Liver (tissue), 9 donors: ENCODE data around the gene SEMA3E. TPM values are rescaled to one million over a fixed set of nuclear protein-coding genes. Genes with fewer than 3 reads are reported as not detected.

Source experiments
- DNase-seq: peaks from one replicate; pipeline ENCODE4 v3.0.0-alpha.2; 2017; ENCODE audit warnings: low spot score
- H3K27ac ChIP-seq, 2 donors: one replicate each; pipeline ENCODE4 v1.7.0; 2013; ENCODE audit warnings: inconsistent platforms in 2 of 2, low read length in 2 of 2, control low read depth in 1 of 2, low read depth in 1 of 2, mild to moderate bottlenecking in 1 of 2
- H3K27me3 ChIP-seq, 4 donors: one replicate each; pipeline versions ENCODE4 v1.6.1 to v1.7.0; 2013; ENCODE audit warnings: low read length in 3 of 4, inconsistent platforms in 1 of 4, mild to moderate bottlenecking in 1 of 4, moderate library complexity in 1 of 4; ENCODE audit not compliant: control insufficient read depth in 4 of 4, insufficient read depth in 4 of 4
- H3K36me3 ChIP-seq, 4 donors: one replicate each; pipeline versions ENCODE4 v1.6.1 to v1.7.0; 2013; ENCODE audit warnings: low read length in 3 of 4, mild to moderate bottlenecking in 3 of 4, low read depth in 1 of 4, moderate library complexity in 1 of 4; ENCODE audit not compliant: control insufficient read depth in 4 of 4, insufficient read depth in 3 of 4
- H3K4me1 ChIP-seq, 4 donors: one replicate each; pipeline versions ENCODE4 v1.6.1 to v1.7.0; 2013; ENCODE audit warnings: low read length in 3 of 4, mild to moderate bottlenecking in 3 of 4, moderate library complexity in 1 of 4; ENCODE audit not compliant: control insufficient read depth in 4 of 4, insufficient read depth in 4 of 4
- H3K4me3 ChIP-seq, 3 donors: one replicate each; pipeline versions ENCODE4 v1.6.1 to v1.7.0; 2013; ENCODE audit warnings: low read length in 3 of 3, control low read depth in 1 of 3, low read depth in 1 of 3, mild to moderate bottlenecking in 1 of 3
- H3K9ac ChIP-seq, 2 donors: one replicate each; pipeline ENCODE4 v1.7.0; 2013; ENCODE audit warnings: low read length in 2 of 2, mild to moderate bottlenecking in 2 of 2, moderate library complexity in 2 of 2, control low read depth in 1 of 2, low read depth in 1 of 2
- H3K9me3 ChIP-seq, 4 donors: one replicate each; pipeline versions ENCODE4 v1.6.1 to v1.7.0; 2013; ENCODE audit warnings: low read length in 3 of 4; ENCODE audit not compliant: control insufficient read depth in 4 of 4
- EGR1 ChIP-seq, 2 donors: IDR thresholded peaks; 2 replicates each; pipeline ENCODE4 v1.6.1; 2016 to 2018; ENCODE audit warnings: antibody characterized with exemption in 2 of 2, low read depth in 2 of 2
- FOXA1 ChIP-seq: IDR thresholded peaks from 2 replicates; pipeline ENCODE4 v1.6.1; 2016; ENCODE audit warnings: antibody characterized with exemption
- FOXA2 ChIP-seq: IDR thresholded peaks from 2 replicates; pipeline ENCODE4 v1.6.1; 2016; ENCODE audit warnings: antibody characterized with exemption
- GABPA ChIP-seq, 2 donors: IDR thresholded peaks in 1 of 2; conservative IDR thresholded peaks in 1 of 2; 2 replicates each; pipeline ENCODE4 v1.6.1; 2016; ENCODE audit warnings: antibody characterized with exemption in 2 of 2, mild to moderate bottlenecking in 1 of 2, moderate library complexity in 1 of 2
- HNF4A ChIP-seq, 2 donors: conservative IDR thresholded peaks; 2 replicates each; pipeline ENCODE4 v1.6.1; 2016; ENCODE audit warnings: antibody characterized with exemption in 2 of 2, mild to moderate bottlenecking in 2 of 2
- HNF4G ChIP-seq: IDR thresholded peaks from 2 replicates; pipeline ENCODE4 v1.6.1; 2016; ENCODE audit warnings: antibody characterized with exemption
- JUND ChIP-seq, 2 donors: IDR thresholded peaks; 2 replicates each; pipeline ENCODE4 v1.6.1; 2016; ENCODE audit warnings: antibody characterized with exemption in 2 of 2
- NR2F2 ChIP-seq: IDR thresholded peaks from 2 replicates; pipeline ENCODE4 v1.6.1; 2016; ENCODE audit warnings: antibody characterized with exemption
- RAD21 ChIP-seq, 2 donors: IDR thresholded peaks; 2 replicates each; pipeline ENCODE4 v1.6.1; 2016; ENCODE audit warnings: antibody characterized with exemption in 2 of 2, mild to moderate bottlenecking in 2 of 2
- RXRA ChIP-seq, 2 donors: IDR thresholded peaks; 2 replicates each; pipeline ENCODE4 v1.6.1; 2017 to 2018; ENCODE audit warnings: antibody characterized with exemption in 2 of 2, mild to moderate bottlenecking in 1 of 2
- SP1 ChIP-seq: IDR thresholded peaks from 2 replicates; pipeline ENCODE4 v1.6.1; 2018; ENCODE audit warnings: antibody characterized with exemption, mild to moderate bottlenecking
- TAF1 ChIP-seq: conservative IDR thresholded peaks from 2 replicates; pipeline ENCODE4 v1.6.1; 2016; ENCODE audit warnings: antibody characterized with exemption, mild to moderate bottlenecking
- WGBS: extraction: QIAGEN DNeasy Blood & Tissue Kit; methylation state at CpG from one replicate; pipeline ENCODE4 v1.1.7; 2013; 5-methylcytosine and 5-hydroxymethylcytosine counted together
- polyA plus RNA-seq, 2 donors: library from polyadenylated mRNA; stranded (reverse) in 1 of 2; unstranded in 1 of 2; fragments of 200-250 nt in 1 of 2; fragments of >200 nt in 1 of 2; fragmentation: Nextera tagmentation in 1 of 2; extraction: Ambion mirVana in 1 of 2; gene quantifications; one replicate each; pipeline versions ENCODE4 v1.2.1 to v1.2.3, GENCODE V29; 2013 to 2015
- total RNA-seq, 2 donors: library from RNA; depleted of rRNA; stranded (reverse); fragments of >200 nt; gene quantifications; one replicate each; pipeline ENCODE4 v1.2.3, GENCODE V29; 2014
- TF ChIP-seq, protein P1 (sequence below): IDR thresholded peaks from 2 replicates; pipeline ENCODE4 v1.6.1; 2016; ENCODE audit warnings: antibody characterized with exemption, mild to moderate bottlenecking
- TF ChIP-seq, protein P2 (sequence below): fragments of 150-350 bp; IDR thresholded peaks from 2 replicates; pipeline ENCODE4 v1.5.1; 2017; ENCODE audit warnings: improper control_type of control experiment, low read depth, low read length; ENCODE audit not compliant: missing input control
- TF ChIP-seq, protein P3 (sequence below): IDR thresholded peaks from 2 replicates; pipeline ENCODE4 v1.6.1; 2016; ENCODE audit warnings: antibody characterized with exemption
- TF ChIP-seq, protein P4 (sequence below): IDR thresholded peaks from 2 replicates; pipeline ENCODE4 v1.6.1; 2016; ENCODE audit warnings: antibody characterized with exemption
- TF ChIP-seq, protein P5 (sequence below): IDR thresholded peaks from 2 replicates; pipeline ENCODE4 v1.6.1; 2016; ENCODE audit warnings: antibody characterized with exemption
- donor health status: healthy.
- donor health status: healthy.
- donor health status: healthy.
- donor health status: healthy.
- donor health status: healthy.

SEMA3E gene
- total and polyA plus RNA-seq, 4 donors, result 0.20 to 1.2 (median 0.59) TPM; not detected in 1

DNA sequence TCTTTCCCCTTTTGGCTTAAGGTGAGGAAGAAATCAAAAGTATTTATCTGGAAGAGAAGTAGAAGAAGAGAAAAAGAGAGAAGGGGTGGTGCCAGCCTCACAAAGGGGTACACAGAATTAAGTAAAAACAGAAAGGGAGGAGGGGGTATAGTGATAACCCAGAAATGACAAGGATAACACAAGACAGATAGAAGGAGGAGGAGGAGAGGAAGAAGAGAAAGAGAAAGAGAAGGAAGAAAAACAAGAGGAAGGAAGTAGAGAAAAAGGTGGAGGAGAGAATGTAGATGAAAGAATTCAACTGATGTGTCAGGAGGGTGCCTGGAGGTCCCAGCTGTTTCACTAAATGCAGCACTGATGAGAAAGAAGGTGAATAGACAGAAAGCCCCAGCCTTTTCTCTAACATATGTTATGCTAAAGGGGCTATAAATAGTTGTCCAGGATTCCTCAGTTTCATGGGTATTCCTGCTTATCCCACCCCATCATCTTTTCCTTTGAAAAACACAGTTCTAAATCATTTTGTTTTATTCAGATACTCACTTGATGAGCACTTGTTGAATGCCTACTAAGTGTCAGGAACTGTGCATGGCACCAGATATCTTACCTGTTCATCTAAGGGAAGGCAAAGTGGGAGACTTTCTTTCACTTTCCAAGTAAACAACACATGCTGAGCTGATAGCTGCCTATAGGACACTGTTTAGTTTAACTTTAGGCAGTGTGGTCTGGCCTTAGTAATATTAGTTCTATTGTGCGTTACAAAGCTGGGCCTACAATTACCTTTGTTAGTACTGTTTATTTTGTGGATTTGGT is 8.0 kb downstream of the SEMA3E start (continued):
- TF ChIP-seq, protein P1, sequence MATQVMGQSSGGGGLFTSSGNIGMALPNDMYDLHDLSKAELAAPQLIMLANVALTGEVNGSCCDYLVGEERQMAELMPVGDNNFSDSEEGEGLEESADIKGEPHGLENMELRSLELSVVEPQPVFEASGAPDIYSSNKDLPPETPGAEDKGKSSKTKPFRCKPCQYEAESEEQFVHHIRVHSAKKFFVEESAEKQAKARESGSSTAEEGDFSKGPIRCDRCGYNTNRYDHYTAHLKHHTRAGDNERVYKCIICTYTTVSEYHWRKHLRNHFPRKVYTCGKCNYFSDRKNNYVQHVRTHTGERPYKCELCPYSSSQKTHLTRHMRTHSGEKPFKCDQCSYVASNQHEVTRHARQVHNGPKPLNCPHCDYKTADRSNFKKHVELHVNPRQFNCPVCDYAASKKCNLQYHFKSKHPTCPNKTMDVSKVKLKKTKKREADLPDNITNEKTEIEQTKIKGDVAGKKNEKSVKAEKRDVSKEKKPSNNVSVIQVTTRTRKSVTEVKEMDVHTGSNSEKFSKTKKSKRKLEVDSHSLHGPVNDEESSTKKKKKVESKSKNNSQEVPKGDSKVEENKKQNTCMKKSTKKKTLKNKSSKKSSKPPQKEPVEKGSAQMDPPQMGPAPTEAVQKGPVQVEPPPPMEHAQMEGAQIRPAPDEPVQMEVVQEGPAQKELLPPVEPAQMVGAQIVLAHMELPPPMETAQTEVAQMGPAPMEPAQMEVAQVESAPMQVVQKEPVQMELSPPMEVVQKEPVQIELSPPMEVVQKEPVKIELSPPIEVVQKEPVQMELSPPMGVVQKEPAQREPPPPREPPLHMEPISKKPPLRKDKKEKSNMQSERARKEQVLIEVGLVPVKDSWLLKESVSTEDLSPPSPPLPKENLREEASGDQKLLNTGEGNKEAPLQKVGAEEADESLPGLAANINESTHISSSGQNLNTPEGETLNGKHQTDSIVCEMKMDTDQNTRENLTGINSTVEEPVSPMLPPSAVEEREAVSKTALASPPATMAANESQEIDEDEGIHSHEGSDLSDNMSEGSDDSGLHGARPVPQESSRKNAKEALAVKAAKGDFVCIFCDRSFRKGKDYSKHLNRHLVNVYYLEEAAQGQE, result no peak
- TF ChIP-seq SP1 (no peak), RAD21 (IDR thresholded peaks at IDR 0.05) (no peak), HNF4A (conservative IDR thresholded peaks at IDR 0.05) (no peak), EGR1 (IDR thresholded peaks at IDR 0.05; ENCODE audit: low read depth in 2 of 2) (no peak), FOXA2 (no peak)

DNA sequence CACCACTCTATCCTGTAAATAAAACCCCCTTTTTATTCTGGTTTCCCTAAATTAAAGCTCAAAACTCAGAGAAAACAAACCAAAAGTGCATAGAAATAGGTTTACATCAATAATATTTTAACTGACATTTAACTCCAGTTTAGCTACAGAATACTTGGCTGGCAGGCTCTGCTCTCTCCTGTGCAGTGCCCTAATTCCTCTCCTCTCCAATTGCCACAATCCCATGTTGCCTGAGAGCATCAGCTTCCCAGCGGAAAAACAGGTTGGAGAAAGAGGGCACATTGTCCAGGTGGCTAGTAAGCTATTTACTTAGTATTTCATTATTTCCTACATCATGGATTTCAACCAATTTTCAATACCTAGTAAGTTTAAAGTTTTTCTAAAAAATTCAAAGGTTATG is 8.7 kb downstream of the SEMA3E start:
- H3K27me3 ChIP-seq, result no peaks in the 10 kb centered on the region
- H3K4me1 ChIP-seq, result no peaks in the 10 kb centered on the region
- H3K4me3 ChIP-seq, result no peak overlapping the region
- no peak overlapping the region for H3K9ac ChIP-seq
- no peak overlapping the region for H3K27ac ChIP-seq
- H3K36me3 ChIP-seq, result no peaks in the 10 kb centered on the region
- no peak for DNase-seq
- TF ChIP-seq FOXA1 (no peak), HNF4G (no peak), TAF1 (no peak), GABPA (IDR thresholded peaks at IDR 0.05 in 1 of 2, conservative IDR thresholded peaks at IDR 0.05 in 1 of 2) (no peak), RAD21 (IDR thresholded peaks at IDR 0.05) (no peak), SP1 (no peak), RXRA (IDR thresholded peaks at IDR 0.05) (no peak), FOXA2 (no peak), EGR1 (IDR thresholded peaks at IDR 0.05; ENCODE audit: low read depth in 2 of 2) (no peak), HNF4A (conservative IDR thresholded peaks at IDR 0.05) (no peak), NR2F2 (no peak), JUND (IDR thresholded peaks at IDR 0.05) (no peak)
- TF ChIP-seq, protein P1, result no peak
- TF ChIP-seq, protein P2, sequence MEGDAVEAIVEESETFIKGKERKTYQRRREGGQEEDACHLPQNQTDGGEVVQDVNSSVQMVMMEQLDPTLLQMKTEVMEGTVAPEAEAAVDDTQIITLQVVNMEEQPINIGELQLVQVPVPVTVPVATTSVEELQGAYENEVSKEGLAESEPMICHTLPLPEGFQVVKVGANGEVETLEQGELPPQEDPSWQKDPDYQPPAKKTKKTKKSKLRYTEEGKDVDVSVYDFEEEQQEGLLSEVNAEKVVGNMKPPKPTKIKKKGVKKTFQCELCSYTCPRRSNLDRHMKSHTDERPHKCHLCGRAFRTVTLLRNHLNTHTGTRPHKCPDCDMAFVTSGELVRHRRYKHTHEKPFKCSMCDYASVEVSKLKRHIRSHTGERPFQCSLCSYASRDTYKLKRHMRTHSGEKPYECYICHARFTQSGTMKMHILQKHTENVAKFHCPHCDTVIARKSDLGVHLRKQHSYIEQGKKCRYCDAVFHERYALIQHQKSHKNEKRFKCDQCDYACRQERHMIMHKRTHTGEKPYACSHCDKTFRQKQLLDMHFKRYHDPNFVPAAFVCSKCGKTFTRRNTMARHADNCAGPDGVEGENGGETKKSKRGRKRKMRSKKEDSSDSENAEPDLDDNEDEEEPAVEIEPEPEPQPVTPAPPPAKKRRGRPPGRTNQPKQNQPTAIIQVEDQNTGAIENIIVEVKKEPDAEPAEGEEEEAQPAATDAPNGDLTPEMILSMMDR, result no peak
- TF ChIP-seq, protein P3, sequence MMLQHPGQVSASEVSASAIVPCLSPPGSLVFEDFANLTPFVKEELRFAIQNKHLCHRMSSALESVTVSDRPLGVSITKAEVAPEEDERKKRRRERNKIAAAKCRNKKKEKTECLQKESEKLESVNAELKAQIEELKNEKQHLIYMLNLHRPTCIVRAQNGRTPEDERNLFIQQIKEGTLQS, result no peak
- TF ChIP-seq, protein P4, sequence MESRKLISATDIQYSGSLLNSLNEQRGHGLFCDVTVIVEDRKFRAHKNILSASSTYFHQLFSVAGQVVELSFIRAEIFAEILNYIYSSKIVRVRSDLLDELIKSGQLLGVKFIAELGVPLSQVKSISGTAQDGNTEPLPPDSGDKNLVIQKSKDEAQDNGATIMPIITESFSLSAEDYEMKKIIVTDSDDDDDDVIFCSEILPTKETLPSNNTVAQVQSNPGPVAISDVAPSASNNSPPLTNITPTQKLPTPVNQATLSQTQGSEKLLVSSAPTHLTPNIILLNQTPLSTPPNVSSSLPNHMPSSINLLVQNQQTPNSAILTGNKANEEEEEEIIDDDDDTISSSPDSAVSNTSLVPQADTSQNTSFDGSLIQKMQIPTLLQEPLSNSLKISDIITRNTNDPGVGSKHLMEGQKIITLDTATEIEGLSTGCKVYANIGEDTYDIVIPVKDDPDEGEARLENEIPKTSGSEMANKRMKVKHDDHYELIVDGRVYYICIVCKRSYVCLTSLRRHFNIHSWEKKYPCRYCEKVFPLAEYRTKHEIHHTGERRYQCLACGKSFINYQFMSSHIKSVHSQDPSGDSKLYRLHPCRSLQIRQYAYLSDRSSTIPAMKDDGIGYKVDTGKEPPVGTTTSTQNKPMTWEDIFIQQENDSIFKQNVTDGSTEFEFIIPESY, result no peak
- TF ChIP-seq, protein P5, sequence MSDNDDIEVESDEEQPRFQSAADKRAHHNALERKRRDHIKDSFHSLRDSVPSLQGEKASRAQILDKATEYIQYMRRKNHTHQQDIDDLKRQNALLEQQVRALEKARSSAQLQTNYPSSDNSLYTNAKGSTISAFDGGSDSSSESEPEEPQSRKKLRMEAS, result no peak
- WGBS, result 74% methylated on average over 1 of the region's 1 CpG
- H3K9me3 ChIP-seq, result no peaks in the 10 kb centered on the region
